SH-SY5Y (cell line): ENCODE results near the gene MMP8.

Source experiments
- GATA2 ChIP-seq: IDR thresholded peaks from 2 replicates; pipeline ENCODE4 v1.6.1; 2011; ENCODE audit warnings: mild to moderate bottlenecking, low read depth, low read length
- GATA3 ChIP-seq: IDR thresholded peaks from 2 replicates; pipeline ENCODE4 v1.6.1; 2011; ENCODE audit warnings: low read depth, mild to moderate bottlenecking, low read length, moderate library complexity

DNA sequence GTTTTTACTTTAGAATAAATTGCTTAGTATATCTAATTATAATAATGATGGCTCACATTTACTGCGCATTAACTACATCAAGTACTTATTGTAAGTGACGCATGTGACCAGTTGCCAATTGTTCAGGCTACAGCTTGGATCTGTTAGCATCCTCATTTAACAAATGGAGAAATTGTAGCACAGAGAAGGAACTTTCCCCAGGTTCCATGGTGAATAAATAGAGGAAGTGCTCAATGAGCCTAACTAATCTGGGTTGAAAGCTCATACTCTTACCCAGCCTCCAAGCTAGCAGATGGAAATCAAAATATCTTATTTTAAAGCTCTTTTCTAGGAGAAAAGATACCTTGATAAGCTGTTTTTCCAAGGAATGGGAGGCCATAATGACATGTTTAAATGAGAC lies 39.0 kb downstream of the MMP8 start:
- TF ChIP-seq GATA2 (no peak), GATA3 (no peak)
